ENCODE measurements around the gene RALGAPA1. TPM values are rescaled to one million over a fixed set of nuclear protein-coding genes. Genes with fewer than 3 reads are reported as not detected.
A peak's percentile ranks its signal among the peaks of the same experiment; 100 is the strongest.
"Not testable (repeated sequence)": the region's sequence is repeated elsewhere in the genome, so short reads cannot be mapped to it uniquely, and the experiment has no call there.

Gene RALGAPA1
- polyA plus RNA-seq, 1 donor from 2014 or later: 24.6 TPM

GRCh38 chr14:35715079-35715478 is 94.0 kb downstream of the RALGAPA1 start:
- Mint-ChIP-seq H3K4me3 (no peak overlapping the region), H3K4me1 (no peaks in the 10 kb centered on the region), H3K27ac (no peak overlapping the region), H3K27me3 (no peaks in the 10 kb centered on the region), H3K36me3 (peaks cover 26% of the 10 kb centered on the region), H3K9me3 (no peaks in the 10 kb centered on the region)

DNA sequence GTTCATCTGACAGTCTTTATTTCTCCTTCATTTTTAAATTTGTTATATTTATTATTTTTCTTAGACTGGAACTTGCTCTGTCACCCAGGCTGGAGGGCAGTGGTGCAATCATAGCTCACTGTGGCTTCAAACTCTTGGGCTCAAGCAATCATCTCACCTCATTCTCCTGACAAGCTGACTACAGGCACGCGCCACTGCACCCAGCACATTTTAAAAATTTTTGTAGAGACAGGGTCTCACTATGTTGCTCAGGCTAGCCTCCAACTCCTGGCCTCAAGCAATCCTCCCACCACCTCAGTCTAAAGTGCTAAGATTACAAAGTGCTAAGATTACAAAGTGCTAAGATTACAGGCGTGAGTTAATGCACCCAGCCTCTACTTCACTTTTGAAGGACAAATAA is 96.6 kb downstream of the RALGAPA1 start:
- H3K27ac Mint-ChIP-seq: no peak overlapping the region
- H3K27me3 Mint-ChIP-seq: no peaks in the 10 kb centered on the region
- no peaks in the 10 kb centered on the region for H3K9me3 Mint-ChIP-seq
- no peak overlapping the region for H3K4me3 Mint-ChIP-seq
- peaks cover 31% of the 10 kb centered on the region for H3K36me3 Mint-ChIP-seq
- H3K4me1 Mint-ChIP-seq: peaks cover 0 to 3% (median 0%) of the 10 kb centered on the region in 3 donors

DNA sequence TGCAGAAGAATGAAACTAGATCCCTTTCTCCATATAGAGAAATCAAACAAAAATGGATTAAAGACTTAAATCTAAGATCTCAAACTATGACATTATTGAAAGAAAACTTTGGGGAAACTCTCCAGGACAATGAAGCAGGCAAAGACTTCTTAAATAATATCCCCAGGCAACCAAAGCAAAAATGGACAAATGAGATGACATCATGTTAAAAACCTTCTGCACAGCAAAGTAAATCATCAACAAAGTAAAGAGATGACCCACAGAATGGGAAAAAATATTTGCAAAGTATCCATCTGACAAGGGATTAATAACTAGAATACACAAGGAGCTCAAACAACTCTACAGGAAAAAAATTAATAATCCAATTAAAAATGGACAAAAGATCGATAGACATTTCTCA is 101.0 kb downstream of the RALGAPA1 start:
- Mint-ChIP-seq H3K4me3 (no peak overlapping the region), H3K27ac (no peak overlapping the region), H3K27me3 (no peaks in the 10 kb centered on the region), H3K9me3 (no peaks in the 10 kb centered on the region), H3K4me1 (peaks cover 0 to 5% (median 0%) of the 10 kb centered on the region in 3 donors), H3K36me3 (peaks cover 20% of the 10 kb centered on the region)

DNA sequence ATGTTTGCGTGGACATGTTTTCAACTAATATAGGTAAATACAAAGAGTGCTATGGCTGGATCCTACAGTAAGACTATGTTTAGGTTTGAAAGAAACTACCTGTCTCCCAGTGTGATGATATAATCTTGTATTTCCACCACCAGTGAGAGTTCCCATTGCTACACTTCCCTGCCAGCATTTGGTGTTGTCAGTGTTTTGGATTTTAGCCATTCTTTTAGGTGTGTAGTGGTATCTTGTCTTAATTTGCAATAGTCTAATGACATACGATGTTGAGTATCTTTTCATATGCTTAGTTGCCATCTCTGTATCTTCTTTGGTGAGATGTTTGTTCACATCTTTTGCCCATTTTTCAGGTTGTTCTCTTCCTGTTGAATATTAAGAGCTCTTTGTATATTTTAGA is 103.5 kb downstream of the RALGAPA1 start:
- peaks cover 0 to 5% (median 0%) of the 10 kb centered on the region in 3 donors for H3K4me1 Mint-ChIP-seq
- H3K4me3 Mint-ChIP-seq: no peak overlapping the region
- no peak overlapping the region for H3K27ac Mint-ChIP-seq
- no peaks in the 10 kb centered on the region for H3K27me3 Mint-ChIP-seq
- H3K9me3 Mint-ChIP-seq: no peaks in the 10 kb centered on the region
- H3K36me3 Mint-ChIP-seq: peaks cover 19% of the 10 kb centered on the region

GRCh38 chr14:35704793-35705493 is 104.2 kb downstream of the RALGAPA1 start:
- Mint-ChIP-seq H3K36me3 (peaks cover 19% of the 10 kb centered on the region), H3K4me3 (no peak overlapping the region), H3K4me1 (peaks cover 0 to 5% (median 0%) of the 10 kb centered on the region in 3 donors), H3K27me3 (no peaks in the 10 kb centered on the region), H3K27ac (no peak overlapping the region), H3K9me3 (no peaks in the 10 kb centered on the region)

DNA sequence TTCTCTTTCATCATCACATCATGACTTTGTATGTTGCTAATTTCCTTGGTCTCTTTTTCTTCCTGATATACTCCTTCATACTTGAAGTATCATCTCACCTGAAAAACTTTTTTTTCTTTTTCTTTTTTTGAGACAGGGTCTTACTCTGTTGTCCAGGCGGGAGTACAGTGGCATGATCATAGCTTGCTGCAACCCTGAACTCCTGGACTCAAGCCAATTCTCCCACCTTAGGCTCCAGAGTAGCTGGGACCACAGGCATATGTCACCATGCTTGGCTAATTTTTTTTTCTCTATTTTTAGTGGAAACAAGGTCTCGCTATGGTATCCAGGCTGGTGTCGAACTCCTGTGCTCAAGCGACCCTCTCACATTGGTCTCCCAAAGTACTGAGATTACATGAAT is 107.6 kb downstream of the RALGAPA1 start:
- peaks cover 0 to 2% (median 0%) of the 10 kb centered on the region in 3 donors for H3K4me1 Mint-ChIP-seq
- H3K4me3 Mint-ChIP-seq: no peak overlapping the region
- H3K36me3 Mint-ChIP-seq: peaks cover 11% of the 10 kb centered on the region
- H3K9me3 Mint-ChIP-seq: no peaks in the 10 kb centered on the region
- H3K27ac Mint-ChIP-seq: no peak overlapping the region
- H3K27me3 Mint-ChIP-seq: no peaks in the 10 kb centered on the region

DNA sequence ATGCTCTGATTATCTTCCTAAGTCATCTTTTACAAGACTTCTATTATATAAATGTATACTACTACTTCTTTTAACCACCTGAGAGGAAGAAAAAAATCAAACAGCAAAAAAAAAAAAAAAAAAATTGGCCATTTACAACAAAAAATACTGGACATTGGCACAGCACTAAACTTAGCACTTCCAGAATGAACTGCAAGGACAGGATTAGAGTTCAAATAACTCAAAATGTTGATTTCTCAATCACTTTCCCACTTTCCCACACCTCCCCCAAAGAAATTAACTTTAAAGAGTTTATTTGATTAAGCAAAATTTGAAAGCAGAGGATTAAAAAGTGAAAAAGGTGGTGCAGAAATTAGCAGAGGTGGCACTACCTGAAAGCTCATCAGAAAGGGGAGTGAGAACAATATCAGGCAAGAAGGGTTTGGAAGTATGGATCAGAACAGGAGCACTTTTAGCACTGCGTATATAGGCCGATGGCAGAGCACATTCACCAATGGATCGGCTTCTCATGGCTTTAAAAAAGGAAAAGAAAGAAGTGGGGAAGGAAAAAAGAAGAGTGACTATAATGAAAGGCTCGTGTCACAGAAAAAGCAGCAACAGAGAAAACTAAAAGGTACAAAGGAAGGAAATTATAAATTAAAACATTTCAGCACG is 109.2 kb downstream of the RALGAPA1 start:
- Mint-ChIP-seq H3K4me1 (no peaks in the 10 kb centered on the region), H3K36me3 (peaks cover 8% of the 10 kb centered on the region), H3K27me3 (no peaks in the 10 kb centered on the region), H3K27ac (no peak overlapping the region), H3K9me3 (no peaks in the 10 kb centered on the region), H3K4me3 (no peak overlapping the region)

GRCh38 chr14:35696575-35696974 is 112.5 kb downstream of the RALGAPA1 start:
- Mint-ChIP-seq H3K9me3 (no peaks in the 10 kb centered on the region), H3K4me3 (no peak overlapping the region), H3K27ac (no peak overlapping the region), H3K27me3 (no peaks in the 10 kb centered on the region), H3K4me1 (no peaks in the 10 kb centered on the region), H3K36me3 (peaks cover 3% of the 10 kb centered on the region)

GRCh38 chr14:35696119-35696518 is 113.0 kb downstream of the RALGAPA1 start:
- Mint-ChIP-seq H3K27me3 (no peaks in the 10 kb centered on the region), H3K4me3 (no peak overlapping the region), H3K36me3 (peaks cover 1% of the 10 kb centered on the region), H3K9me3 (no peaks in the 10 kb centered on the region), H3K4me1 (no peaks in the 10 kb centered on the region), H3K27ac (no peak overlapping the region)

DNA sequence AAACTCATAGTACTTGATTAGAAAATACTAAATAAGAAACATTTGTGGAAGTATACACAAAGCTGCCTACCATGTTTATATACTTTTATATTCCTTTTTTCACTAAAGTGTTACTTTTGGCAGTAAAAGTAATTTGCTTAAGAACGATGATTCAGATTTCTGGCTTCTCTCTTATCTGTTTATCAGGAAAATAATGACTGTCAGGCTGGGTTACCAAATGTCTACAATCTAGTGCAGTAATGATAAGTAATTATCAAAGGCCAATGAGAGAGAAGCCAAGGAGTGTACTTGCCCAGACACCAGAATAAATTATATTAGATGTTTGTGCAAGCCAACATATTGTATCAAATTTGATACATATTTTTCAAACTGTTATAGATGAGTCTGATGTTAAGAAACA is 113.4 kb downstream of the RALGAPA1 start:
- no peaks in the 10 kb centered on the region for H3K4me1 Mint-ChIP-seq
- no peaks in the 10 kb centered on the region for H3K27me3 Mint-ChIP-seq
- no peaks in the 10 kb centered on the region for H3K9me3 Mint-ChIP-seq
- H3K36me3 Mint-ChIP-seq: no peaks in the 10 kb centered on the region
- H3K27ac Mint-ChIP-seq: no peak overlapping the region
- H3K4me3 Mint-ChIP-seq: no peak overlapping the region

- Mint-ChIP-seq H3K4me1 (no peaks in the 10 kb centered on the region), H3K9me3 (no peaks in the 10 kb centered on the region), H3K4me3 (no peak overlapping the region), H3K36me3 (no peaks in the 10 kb centered on the region), H3K27me3 (no peaks in the 10 kb centered on the region), H3K27ac (no peak overlapping the region)
Observed at GRCh38 chr14:35695072-35695471, 114.0 kb downstream of the RALGAPA1 start.

GRCh38 chr14:35689000-35689460 is 120.1 kb downstream of the RALGAPA1 start:
- Mint-ChIP-seq H3K27ac (no peak overlapping the region), H3K27me3 (no peaks in the 10 kb centered on the region), H3K4me3 (no peak overlapping the region), H3K9me3 (no peaks in the 10 kb centered on the region), H3K36me3 (peaks cover 2% of the 10 kb centered on the region), H3K4me1 (peaks cover 0 to 4% (median 3%) of the 10 kb centered on the region in 3 donors)

GRCh38 chr14:35688126-35688826 is 120.8 kb downstream of the RALGAPA1 start:
- Mint-ChIP-seq H3K9me3 (no peaks in the 10 kb centered on the region), H3K27ac (no peak overlapping the region), H3K4me3 (no peak overlapping the region)

DNA sequence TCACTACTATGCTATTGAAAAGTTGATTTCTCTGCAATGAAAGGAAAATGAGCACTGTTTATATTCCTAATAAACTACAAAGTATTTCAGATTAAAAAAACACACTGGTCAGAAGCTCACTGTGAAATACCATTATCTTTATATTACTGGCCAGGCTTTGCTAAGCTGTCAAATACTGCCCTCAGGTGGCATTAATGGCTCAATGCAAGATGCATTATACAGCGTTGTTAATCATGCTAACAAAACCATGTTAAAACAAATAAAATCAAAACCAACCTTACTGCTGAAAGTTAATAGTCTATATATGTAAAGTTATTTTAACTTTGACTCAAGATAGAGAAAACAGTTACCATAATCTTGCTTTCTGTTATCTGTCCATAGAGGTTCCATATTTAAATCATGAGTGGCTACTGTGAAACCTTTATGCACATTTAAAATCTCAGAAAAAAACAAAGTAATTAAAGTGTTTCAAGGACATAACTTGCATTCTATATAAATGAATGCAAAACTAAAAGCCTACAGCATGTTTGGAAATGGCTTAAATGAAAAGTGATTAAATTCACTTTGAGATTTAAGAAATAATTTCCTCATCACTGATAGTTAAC is 121.7 kb downstream of the RALGAPA1 start:
- H3K9me3 Mint-ChIP-seq: no peaks in the 10 kb centered on the region
- no peaks in the 10 kb centered on the region for H3K27me3 Mint-ChIP-seq
- H3K27ac Mint-ChIP-seq: no peak overlapping the region
- H3K36me3 Mint-ChIP-seq: peaks cover 2% of the 10 kb centered on the region
- H3K4me3 Mint-ChIP-seq: no peak overlapping the region
- H3K4me1 Mint-ChIP-seq: peaks cover 0 to 4% (median 3%) of the 10 kb centered on the region in 3 donors

More at GRCh38 chr14:35688126-35688826, 120.8 kb downstream of the RALGAPA1 start:
- Mint-ChIP-seq H3K36me3 (peaks cover 2% of the 10 kb centered on the region), H3K27me3 (no peaks in the 10 kb centered on the region), H3K4me1 (peaks cover 0 to 4% (median 3%) of the 10 kb centered on the region in 3 donors)

DNA sequence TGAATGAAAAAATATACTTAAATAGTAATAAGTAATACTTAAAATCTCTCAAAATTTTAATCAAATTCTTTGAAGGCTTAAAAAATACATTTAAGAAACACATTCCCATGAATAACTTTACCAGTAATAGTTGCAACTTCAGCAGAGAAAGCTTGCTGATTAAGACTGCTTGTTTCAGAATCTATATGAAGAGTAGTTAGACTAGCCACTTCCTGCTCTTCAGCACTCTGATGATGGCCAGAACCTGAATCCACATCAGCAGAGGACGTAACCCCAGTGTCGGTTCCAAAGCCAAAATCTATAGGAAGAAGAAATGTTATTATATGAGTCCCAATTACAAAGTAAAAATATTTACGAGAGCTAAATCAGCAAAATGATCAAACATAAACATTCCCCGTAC is 125.4 kb downstream of the RALGAPA1 start:
- H3K27ac Mint-ChIP-seq: peak overlapping the region in 1 of 3 donors; percentile 57
- H3K4me3 Mint-ChIP-seq, H3K9me3 Mint-ChIP-seq: not testable (repeated sequence)

More for the DNA sequence above, 125.4 kb downstream of the RALGAPA1 start:
- H3K27me3 Mint-ChIP-seq, H3K36me3 Mint-ChIP-seq, H3K4me1 Mint-ChIP-seq: not testable (repeated sequence)
